ENCODE results near the gene PLD3.
"Not testable (repeated sequence)": the region's sequence is repeated elsewhere in the genome, so short reads cannot be mapped to it uniquely, and the experiment has no call there.

The PLD3 gene

DNA sequence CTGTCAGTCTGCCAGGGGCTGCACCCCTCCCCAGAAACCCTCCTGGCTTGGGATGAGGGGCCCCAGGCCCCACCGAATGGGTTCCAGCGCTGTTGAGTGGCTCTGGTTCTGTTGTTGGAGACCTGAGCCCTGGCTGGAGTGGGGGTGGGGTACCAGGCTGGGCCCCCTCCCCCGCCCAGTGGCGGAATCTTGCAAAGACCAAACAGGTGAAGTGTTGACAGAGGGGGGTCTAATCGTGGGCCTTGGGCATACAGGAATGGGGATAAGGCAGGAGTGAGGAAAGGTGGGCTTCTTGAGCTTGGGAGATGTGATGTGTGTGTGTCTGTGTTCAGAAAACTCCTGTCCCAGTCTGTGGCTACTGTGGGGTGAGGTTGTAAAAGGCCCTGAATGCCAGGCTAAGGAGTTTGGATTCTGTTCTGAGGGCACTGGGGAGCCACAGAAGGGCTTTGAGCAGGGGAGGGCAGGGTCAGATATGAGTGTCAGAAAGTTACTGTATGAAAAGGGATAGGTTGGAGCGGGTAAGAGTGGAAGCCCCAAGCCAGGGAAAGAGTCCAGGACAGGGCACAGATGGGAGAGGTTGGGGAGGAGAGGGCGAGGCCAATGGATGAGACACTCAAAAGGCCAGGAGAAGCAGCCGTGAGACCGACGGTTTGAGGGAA, 41.7 kb downstream of the PLD3 start, which contains the start of gene HIPK4:
HIPK4 (minus strand) TSS at position 98 of the 659 bp plus-strand sequence. CDS start 279 bp downstream, outside the sequence.
- DNase-seq: no peak

DNA sequence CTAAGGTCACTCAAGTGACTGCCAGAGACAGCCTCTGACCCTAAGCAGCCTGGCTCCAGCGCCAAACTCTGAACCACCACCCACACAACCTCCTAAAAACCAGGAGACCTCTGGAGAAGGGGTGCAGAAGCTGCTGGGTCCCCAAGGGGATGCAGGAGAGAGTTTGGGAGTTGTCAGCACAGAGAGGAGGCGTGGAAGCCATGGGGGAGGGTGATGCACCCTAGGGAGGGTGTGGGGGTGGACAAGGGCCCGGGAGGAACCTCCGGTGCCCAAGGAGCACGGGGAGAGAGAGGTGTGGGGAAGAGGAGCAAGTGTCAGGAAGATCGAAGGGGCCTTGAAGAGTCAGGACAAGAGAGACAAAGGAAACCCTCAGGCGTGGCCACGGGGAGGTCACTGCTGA, 43.6 kb downstream of the PLD3 start:
- no peak for DNase-seq

DNA sequence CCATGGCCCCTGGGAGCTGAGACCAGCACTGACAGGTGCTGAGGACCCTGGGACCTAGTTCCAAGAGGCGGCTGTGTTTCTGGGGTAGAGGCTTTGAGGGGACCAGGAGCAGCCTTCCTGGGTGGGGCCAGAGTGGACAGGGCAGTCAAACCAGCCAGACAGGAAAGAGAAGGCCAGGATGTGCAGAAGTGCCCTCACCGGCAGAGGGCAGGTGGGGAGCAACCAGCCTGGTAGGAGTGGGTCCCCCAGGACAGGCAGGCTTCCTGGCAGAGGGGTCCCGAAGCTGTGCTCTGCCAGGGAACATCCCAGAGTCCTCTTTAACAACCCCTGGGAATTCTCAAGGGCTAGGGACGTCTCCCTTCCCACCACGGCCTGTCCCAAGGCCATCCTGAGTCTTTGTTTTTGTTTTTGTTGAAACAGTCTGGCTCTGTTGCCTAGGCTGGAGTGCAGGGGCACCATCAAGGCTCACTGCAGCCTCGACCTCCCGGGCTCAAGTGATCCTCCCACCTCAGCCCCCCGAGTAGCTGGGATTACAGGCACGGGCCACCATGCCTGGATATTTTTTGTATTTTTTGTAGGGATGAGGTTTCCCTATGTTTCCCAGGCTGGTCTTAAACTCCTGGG, 44.5 kb downstream of the PLD3 start:
- no peak for DNase-seq

DNA sequence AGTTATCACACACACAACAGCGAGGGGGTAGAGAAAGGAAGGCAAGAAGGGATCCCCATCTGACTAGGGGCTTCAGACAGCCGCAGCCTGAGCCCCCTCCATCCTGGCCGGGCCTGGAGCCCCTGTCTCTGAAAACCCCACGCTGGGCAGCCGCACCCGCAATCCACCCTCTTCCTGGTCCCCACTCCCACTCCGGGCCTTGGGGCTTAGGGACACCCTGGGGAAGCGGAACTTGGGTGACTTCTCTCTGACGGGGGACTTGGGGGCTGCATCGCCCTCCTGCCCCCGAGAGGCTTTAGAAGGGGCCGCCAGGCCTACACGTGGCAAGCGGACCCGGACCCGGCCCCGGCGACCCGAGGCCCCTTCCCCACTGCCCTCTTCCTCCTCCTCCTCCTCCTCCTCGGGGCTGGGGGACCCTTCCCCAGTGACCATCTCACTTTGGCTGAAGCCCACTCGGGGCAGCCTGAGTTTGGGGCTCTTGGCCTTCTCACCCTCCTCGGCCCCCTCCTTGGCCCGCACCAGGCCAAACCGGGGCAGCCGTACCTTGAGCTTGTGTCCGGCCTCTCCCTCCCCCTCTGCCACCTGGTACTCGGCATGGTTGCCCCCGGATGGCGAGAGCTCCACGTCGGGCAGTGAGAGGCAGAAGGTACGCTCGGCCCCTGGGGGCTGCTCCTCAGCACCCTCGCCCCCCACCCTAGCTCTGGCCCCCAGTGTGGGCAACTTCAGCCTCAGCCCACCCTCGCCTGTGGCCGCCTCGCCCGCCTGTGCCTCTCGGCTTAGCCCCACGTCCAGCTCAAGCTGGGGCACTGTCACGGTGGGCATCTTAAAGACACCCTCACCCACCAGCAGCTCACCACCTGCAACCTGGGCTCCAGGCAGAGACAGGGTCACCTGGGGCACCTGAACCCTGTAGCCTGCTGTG, 45.7 kb downstream of the PLD3 start:
- no peak for DNase-seq

DNA sequence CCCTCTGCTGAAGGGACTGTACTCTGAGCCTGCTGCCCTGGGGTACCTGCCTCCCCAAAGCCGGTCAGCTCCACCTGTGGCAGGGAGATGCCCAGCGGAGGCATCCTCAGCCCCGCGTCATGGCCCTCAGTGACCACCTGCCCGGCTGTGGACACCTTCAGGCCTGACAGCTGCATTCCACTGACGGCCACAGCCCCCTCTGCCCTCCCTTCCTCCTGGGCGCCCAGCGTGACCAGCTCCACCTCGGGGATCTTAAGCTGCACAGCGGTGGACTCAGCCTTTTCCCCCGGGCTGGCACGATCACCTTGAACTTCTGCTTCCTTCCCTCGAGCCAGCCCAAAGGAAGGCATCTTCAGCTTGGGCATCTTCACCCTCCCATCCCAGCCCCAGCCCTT, 46.3 kb downstream of the PLD3 start:
- no peak for DNase-seq

DNA sequence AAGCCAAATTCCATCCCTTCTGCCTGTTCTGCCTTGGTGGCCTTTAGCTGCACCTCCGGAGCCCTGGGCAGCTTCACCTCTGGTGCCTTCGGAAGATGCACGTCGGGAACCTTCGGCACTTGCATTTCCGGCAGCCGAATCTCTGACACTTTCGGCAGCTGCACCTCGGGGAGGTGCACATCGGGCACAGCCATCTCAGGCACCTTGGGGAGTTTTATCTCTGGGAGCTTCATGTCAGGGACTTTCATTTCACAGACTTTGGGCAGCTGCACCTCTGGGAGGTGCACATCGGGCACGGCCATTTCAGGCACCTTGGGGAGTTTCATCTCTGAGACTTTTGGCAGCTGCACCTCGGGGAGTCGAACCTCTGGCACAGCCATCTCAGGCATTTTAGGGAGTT, 47.5 kb downstream of the PLD3 start:
- DNase-seq: no peak

DNA sequence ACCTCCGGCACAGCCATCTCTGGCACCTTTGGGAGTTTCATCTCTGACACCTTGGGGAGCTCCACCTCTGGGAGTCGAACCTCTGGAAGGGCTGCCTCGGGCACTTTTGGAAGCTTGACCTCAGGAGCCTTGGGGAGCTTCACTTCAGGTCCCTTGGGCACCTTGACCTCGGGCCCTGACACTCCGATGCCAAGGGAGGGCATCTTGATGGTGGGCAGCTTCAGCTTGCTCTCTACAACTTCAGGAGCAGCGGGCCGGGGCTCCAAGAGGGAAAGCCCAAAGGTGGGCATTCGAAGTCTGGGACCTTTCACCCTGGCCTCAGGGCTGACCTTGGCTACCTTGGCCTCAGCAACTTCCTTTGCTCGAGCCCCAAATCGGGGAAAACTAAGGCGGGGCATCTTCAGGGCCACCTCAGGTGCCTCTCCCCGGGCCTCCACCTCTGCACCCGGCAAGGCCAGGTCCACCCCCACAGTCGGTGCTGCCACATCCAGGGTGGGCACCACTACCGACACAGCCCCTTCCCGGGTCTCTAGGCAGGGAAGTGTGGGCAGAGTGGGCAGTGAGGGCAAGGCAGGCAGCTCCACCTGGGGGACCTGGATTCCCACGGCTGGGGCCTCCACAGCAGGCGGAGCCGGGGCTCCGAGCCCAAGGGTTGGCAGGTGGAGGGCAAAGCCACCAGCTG, 48.5 kb downstream of the PLD3 start:
- no peak for DNase-seq

DNA sequence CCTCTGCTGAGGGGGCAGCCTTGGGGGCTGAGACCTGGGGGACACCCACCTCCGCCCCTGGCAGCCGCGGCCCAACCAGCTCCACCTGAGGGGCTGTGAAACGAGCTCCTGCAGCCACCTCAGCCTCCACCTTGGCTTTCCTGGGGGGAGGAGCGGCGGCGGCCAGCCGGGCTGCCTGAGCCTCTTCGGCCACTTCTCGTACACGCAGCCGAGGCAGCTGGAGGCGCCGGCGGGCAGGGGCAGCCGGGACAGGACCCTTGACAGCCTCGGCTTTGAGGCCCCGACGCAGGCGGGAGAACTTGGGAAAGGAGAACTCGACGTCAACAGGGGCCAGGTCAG, 49.0 kb downstream of the PLD3 start:
- no peak for DNase-seq

DNA sequence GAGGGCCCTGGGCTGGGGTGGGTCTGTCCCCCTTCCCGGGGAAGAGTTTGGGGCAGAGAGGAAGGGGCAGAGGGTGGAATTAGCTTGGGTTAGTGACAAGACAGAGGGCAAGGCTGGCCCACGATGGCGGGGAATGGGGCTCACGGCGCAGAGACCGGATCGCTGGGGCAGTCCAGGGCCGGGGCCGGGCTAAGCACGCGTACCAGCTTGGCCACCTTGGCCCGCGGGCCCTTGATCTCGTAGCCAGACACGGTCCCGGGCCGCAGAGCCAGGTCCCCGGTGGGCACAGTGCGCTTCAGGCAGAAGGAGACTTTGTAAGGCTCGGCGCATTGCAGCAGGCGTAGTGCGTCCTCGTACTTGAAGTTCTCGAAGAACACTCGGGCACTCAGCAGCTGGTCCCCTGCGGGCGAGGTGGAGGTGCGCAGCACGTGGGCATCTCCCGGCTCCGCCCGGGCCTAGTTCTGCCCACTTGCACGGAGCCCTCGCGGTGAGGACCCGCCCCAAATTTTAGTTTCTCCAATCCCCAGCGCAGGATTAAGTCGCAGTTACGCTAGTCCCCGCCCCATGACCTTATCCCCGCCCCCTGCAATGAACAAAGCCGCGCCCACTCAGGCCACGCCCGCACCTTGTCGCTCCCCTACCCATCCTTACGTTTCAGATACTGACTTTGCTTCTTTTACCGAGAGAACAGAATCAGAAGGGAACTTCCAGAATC, 50.1 kb downstream of the PLD3 start:
- no peak for DNase-seq

DNA sequence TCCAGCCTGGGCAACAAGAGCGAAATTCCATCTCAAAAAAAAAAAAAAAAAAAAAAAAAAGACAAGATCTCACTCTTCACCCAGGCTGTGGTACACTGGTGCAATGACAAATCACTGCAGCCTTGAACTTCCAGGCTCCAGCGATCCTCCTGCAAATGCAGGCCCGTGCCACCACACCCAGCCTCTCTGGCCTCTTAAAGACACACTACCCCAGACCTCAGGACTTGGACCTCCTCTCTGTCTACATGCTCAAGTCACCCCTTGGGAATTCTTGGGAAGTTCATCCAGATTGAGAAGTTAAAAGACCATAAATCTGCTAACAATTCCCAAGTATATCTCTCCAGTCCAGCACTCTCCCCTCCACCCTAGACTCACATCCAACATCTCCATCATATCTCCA, 52.1 kb downstream of the PLD3 start:
- DNase-seq: no peak

DNA sequence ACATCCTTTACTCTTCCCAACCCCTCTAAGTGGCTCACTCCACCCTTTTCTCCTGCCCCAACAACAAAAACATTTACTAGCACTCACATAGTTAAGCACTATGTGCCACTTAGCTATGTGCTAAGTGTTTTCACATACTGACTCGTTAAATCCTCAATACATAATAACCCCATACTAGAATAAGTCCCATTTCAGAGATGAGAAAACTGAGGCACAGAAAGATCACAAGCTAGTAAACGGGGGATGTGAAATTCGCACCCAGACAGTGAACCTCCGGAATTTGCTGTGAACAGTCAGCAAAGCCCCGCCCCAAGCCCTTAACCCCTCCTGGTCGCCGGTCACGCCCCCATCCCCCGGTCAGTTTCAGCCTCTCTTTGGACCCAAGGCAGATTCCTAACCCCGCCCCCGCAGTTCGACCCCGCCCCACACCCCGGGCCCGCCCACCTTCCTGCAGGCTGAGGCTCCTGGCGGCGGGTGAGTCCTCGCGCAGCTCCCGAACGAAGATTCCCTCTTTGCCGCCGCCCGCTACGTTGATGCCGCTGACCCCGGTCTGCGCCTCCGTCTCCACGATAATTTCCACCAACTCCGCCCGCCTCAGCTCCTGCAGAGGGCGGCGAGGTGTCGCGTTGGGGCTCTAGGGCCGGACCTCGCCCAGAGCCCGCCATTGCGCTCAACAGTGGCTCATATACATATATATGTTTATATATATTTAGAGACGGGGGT, 54.9 kb downstream of the PLD3 start:
- DNase-seq: peak; percentile 72

DNA sequence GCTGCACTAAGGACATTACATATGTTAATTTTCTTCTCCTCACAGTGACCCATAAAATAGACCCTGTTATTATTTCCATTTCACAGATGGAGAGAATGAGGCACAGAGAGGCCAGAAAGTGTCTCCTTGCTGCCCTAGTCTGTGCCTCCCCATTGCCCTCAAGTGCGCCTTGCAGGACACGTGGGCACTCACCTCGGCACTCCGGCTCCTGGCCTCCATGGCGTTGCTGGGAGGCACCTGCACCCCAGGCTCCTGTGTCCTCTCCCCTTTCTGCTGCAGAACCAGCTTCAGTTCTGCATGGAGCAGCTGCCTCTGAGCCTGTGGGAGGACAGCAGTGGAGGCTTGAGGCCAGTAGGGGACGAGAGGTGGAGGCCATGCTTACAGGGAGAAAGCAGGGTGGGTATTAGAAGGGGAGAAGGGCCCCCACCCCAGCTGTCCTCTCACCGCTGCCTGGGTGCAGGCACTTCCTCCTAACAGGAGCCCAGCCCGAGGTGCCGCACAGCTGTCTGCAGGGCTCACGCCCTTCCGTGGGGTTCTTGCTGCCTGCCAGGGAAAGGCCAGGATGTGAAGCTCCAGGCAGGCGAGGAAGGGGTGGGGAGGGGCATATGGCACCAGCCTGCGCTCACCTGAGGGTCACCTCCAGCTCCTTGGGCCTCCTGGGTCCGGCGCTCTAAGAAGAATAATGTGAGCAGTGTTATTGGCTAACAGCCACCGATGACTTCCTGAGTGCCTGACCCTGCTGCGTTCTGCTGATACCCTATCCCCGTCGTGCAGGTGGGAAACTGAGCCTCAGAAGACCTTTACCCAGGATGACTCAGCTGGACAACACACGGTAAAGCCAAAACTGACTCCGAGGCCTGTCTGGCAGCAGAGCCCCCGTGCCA, 59.5 kb downstream of the PLD3 start:
- no peak for DNase-seq

DNA sequence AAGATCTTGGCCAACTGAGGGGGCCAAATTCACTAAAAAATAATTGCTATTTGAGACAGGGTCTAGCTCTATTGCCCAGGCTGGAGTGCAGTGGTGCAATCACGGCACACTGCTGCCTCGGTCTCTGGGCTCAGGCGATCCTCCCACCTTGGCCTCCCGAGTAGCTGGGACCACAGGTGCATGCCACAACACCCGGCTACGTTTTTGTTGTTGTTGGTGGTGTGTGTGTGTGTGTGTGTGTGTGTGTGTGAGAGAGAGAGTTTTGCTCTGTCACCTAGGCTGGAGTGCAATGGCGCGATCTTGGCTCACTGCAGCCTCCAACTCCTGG, 60.1 kb downstream of the PLD3 start:
- DNase-seq: not testable (repeated sequence)

DNA sequence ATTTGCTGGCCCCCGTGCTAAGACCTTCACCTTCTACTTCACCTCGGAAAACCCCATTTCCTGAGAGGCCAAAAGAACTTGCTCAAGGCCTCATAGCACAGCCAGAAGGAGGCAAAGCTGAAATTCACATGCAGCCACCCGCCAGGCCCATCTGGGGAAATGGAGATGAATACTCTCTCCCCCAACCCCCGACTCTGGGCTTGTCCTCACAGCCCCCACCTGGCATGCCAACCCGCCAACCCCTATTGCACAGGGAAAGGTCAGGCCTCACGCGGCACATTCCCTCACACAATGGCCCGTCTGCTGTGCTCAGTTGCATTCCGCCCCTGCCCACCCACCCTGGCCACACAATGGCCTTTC, 61.5 kb downstream of the PLD3 start:
- DNase-seq: no peak

DNA sequence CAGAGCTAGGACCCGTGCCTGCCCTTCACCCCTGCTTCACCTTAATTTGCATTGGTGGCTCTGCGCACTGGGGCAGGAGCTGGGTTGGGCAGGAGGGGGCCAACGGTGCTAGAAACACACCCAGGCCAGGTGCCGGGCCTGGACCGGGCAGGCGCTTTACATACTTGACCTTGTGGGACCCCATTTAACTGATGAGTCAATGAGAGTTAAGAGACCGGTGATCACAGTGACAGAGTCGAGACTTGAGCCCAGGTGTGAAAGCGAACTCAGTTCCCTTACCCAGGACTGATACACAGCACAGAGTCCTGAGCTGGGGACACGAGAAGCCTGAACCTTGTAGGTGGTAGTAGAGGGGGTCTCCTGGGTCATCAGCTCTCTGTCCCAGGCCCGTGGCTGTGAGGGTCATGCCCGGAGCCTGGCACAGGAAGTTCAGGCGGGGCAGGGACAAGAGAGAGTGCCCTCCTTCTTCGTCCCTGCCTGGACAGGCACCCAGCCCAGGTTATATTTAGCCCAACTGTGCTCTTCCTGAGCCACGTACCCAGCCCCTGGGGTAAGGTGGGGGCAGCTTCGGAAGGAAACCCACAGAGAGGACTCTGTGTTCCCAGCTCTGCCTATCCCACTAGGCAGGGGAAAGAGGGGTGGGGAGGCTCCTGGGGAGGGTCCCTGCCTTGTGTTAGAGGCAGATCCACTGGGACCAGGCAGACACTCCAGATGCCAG, 62.8 kb downstream of the PLD3 start:
- no peak for DNase-seq

DNA sequence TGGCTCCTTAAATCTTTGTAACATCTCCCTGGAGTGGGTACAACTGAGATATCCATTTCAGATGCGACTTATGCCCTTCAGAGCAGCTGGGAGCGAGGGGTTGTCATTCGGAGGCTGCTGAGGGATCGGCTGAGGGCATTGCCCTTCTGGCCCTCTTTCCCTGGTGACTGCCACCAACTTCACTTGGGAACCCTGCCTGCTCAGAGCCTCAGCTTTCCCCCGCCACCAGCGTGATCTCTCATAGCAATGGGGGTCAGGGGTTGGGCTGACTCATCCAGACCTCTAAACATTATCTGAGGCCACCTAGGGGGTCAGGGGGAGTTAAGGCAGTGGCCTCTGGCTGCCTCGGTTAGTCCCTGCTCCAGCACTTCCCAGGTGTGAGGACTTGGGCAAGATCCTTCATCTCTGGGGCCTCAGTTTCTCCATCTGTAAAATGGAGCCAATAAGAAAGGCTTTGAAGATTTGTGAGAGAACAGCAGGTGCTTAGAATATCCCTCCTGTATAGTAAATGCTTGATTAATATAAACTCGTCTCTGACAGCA, 63.5 kb downstream of the PLD3 start:
- no peak for DNase-seq

DNA sequence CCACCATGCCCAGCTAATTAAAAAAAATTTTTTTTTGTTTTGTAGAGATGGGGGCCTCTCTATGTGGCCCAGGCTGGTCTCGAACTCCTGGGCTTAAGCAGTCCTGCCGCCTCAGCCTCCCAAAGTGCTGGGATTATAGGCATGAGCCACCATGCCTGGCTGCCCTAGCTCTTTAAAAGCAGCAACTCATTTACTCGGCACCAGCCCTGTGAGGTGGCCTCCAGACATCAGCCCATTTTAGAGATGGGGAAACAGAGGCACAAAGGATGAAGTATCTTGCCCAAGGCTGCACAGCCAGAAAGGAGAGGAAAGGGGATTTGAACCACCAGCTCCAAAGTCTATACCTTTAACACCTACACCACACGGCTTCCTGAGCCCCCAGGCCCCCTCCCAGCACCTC, 64.4 kb downstream of the PLD3 start:
- DNase-seq: no peak

DNA sequence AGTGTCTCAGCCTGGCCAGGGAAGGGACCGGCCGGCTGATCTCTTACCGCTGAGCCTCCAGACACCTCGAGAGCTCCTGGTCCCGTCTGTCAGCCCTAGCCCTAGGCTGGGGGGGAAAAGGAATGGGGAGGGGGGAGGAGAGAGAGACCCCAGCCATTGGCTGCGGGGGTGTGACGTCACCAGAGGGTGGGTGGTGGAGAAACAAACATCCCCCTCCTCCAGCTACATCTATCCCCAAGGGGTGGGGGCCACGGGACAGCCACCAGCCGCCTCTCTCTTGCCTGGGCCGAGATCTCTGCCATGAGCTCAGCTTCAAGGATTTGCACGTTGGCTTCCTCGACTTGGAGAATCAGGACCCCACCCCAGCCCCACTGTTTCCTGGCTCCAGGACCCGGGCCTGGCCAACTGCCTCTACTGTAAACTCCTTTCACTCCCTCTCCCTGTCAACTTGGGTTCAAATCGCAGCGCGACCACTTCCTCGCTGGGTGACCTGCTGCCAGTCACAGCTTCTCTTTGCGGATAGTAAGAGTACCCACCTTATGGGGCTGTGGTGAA, 64.9 kb downstream of the PLD3 start, which contains the start of gene PRX:
PRX (minus strand) TSS at position 88 of the 555 bp plus-strand sequence. CDS start 5,446 bp downstream, outside the sequence.
- DNase-seq: no peak

All from SHP77 treated with DMSO at 0.1 percent for 48 hours (cell line).